GM18867 (cell line): ENCODE results near the gene STRIP2.
"Not testable (repeated sequence)": the region's sequence is repeated elsewhere in the genome, so short reads cannot be mapped to it uniquely, and the experiment has no call there.

Experiments
- ATAC-seq: cut with Tn5 transposase; IDR thresholded peaks from one replicate; pipeline ENCODE4 v1.9.1; 2021; ENCODE audit warnings: mild to moderate bottlenecking, moderate library complexity; ENCODE audit not compliant: unreplicated experiment

The STRIP2 gene

DNA sequence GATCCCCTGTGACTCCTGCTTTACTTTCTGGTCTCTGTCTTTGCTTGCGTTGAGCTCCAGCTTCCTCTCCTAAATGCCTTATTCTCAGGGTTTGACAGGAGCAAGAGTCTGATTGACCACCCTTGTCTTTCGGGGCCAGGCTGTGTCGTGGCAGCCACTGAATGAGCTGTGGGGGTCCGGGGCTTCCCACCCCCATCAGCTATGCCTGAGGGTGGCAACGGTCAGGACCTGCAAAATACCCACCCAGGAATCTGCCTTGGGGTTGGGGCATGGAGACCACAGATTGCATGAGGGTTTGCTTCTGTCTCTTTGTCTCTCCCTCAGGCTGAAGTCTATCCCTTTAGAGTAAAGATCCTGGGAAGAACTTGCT, 88.7 kb downstream of the STRIP2 start:
- no peak for ATAC-seq

DNA sequence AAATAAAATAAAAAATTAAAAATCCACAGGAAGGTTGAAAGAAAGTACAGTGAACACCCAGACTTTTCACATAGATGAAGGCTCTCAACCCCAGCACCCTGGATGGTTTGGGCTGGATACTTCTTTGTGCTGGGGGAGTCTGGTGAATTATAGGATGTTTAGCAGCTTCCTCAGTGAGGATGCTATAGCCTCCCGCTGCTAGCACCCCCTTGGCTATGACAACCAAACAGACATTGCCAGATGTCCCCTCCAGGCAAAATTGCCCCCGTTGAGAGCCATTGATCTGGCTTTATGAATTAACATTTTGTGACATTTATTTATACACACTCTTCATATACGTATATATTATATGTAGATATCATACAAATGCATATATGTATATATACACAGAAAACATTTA, 89.7 kb downstream of the STRIP2 start:
- ATAC-seq: no peak

DNA sequence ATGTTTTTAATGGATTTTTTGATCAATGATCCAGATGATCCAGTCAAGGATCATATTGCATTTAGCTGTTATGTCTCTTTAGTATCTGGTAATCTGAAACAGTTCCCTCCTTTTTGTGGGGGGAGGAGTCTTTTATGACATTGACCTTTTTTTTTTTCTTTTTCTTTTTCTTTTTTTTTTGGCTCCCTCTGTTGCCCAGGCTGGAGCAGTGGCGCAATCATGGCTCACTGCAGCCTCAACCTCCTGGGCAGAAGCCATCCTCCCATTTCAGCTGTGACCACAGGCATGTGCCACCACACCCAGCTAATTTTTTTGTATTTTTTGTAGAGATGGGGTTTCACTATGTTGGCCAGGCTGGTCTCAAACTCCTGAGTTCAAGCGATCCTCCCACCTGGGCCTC, 90.2 kb downstream of the STRIP2 start:
- not testable (repeated sequence) for ATAC-seq

GRCh38 chr7:129525225-129525862, 91.1 kb downstream of the STRIP2 start:
- ATAC-seq: no peak

GRCh38 chr7:129529643-129530042, 95.4 kb downstream of the STRIP2 start:
- ATAC-seq: no peak

DNA sequence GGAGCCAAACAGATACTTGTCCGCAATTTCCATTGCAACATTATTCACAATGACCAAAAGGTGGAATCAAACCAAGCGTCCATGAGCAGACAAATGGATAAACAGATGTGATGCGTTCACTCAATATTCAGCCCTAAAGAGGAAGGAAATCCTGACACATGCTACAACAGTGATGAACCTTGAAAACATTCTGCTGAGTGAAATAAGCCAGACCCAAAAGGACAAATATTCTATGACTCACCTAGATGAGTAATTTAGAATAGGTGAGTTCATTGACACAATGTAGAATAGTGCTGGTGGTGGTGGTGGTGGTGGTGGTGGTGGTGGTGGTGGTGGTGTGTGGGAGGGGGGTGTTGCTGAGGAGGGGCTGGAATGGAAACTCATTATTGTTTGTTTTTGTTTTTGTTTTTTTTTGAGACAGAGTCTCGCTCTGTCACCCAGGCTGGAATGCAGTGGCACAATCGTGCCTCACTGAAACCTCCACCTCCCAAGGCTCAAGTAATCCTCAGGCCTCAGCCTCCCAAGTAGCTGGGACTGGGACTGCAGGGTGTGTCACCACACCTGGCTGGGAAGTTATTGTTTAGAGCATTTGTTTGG, 96.7 kb downstream of the STRIP2 start:
- ATAC-seq: no peak

DNA sequence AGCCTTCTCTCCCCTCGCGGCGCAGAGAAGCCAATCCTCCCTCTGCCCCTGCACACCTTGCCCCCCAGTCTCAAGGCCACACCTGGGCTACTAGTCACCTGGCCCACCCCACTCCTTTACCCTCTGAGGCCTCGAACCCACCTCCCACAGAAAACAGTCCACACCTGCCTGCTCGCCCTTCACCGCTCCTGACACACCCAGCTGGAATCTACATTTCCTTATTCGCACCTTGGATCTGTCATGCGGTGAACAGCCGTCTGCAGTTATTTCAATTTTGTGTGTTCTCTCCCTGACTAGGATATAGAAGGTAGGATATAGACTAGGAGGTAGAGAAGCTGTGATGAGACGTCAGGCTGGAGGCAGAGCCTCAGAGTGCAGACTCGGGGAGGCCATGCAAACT, 97.5 kb downstream of the STRIP2 start:
- no peak for ATAC-seq

DNA sequence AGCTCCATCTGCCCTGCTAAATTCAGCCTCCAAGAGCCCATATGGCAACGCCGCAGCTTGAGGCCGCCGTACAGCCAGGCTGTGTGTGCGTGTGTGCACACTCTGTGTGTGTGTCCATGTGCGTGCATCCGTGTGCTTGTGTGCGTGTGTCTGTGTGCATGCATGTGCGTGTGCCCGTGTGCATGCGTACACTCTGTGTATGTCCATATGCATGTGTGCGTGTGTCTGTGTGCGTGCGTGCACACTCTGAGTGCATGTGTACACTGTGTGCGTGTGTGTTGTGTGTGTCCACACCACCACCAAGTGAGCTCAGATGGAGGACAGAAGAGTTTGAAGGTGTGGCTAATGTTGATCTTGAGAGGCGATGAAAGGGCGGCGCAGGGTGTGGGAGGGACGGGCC, 98.1 kb downstream of the STRIP2 start:
- ATAC-seq: no peak

DNA sequence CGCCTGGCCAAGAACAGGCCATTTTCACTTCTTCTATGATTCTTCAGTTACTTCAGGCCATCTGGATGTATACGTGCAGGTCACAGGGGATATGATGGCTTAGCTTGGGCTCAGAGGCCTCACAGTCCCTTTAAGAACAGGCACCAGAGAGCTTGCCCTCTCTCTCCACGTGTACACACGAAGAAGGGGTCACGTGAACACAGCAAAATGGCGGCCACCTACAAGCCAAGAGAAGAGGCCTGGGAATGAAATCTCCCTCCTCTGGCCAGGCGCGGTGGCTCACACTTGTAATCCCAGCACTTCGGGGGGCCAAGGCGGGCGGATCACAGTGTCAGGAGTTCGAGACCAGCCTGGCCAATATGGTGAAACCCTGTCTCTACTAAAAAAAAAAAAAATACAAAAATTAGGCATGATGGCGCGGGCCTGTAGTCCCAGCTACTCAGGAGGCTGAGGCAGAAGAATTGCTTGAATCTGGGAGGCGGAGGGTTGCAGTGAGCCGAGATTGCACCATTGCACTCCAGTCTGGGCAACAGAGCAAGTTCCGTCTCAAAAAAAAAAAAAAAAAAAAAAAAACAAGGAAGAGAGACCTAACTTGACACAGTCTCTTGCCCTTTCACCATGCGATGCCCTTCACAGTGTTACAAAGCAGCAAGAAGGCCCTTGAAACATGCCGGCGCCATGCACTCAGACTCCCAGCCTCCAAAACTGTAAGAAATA, 100.5 kb downstream of the STRIP2 start:
- not testable (repeated sequence) for ATAC-seq

- ATAC-seq: no peak
Measured at GRCh38 chr7:129535896-129536295, 101.7 kb downstream of the STRIP2 start.

- no peak for ATAC-seq
Measured at GRCh38 chr7:129536323-129536722, 102.1 kb downstream of the STRIP2 start.
